Neuronal stem cell (in vitro differentiated cells): Measurements from ENCODE around the gene CD151. TPM values are rescaled to one million over a fixed set of nuclear protein-coding genes. Genes with fewer than 3 reads are reported as not detected.
A peak's percentile ranks its signal among the peaks of the same experiment; 100 is the strongest.

Experiments used
- DNase-seq: peaks from one replicate; pipeline ENCODE4 v3.0.0-alpha.2; 2013; ENCODE audit warnings: low spot score
- H2AFZ ChIP-seq: one replicate; pipeline ENCODE4 v1.6.1; 2013; ENCODE audit warnings: mild to moderate bottlenecking, low read length, inconsistent platforms
- H2AK5ac ChIP-seq: 2 replicates; pipeline ENCODE4 v1.6.1; 2013; ENCODE audit warnings: low read depth, mild to moderate bottlenecking, inconsistent platforms, low read length, moderate library complexity, mixed read lengths
- H2BK120ac ChIP-seq: 2 replicates; pipeline ENCODE4 v1.6.1; 2013; ENCODE audit warnings: low read depth, mild to moderate bottlenecking, inconsistent platforms, low read length, moderate library complexity, mixed read lengths
- H2BK12ac ChIP-seq: one replicate; pipeline ENCODE4 v1.6.1; 2013; ENCODE audit warnings: low read length, inconsistent platforms
- H2BK15ac ChIP-seq: 2 replicates; pipeline ENCODE4 v1.6.1; 2013; ENCODE audit warnings: mild to moderate bottlenecking, low read length, inconsistent platforms, mixed read lengths
- H2BK5ac ChIP-seq: one replicate; pipeline ENCODE4 v1.6.1; 2013; ENCODE audit warnings: inconsistent platforms, mild to moderate bottlenecking, low read length, moderate library complexity
- H3K14ac ChIP-seq: one replicate; pipeline ENCODE4 v1.6.1; 2013; ENCODE audit warnings: low read length, inconsistent platforms
- H3K18ac ChIP-seq: 2 replicates; pipeline ENCODE4 v1.6.1; 2013; ENCODE audit warnings: low read length, inconsistent platforms
- H3K23ac ChIP-seq: 2 replicates; pipeline ENCODE4 v1.6.1; 2013; ENCODE audit warnings: low read depth, mild to moderate bottlenecking, mixed read lengths, low read length, inconsistent platforms; ENCODE audit not compliant: poor library complexity
- H3K27ac ChIP-seq: replicated peaks from 3 replicates; pipeline ENCODE4 v1.5.1; 2013; ENCODE audit warnings: low read length, inconsistent platforms
- H3K27me3 ChIP-seq, 3 experiments: 2 replicates each; pipeline ENCODE4 v1.6.1; 2013; ENCODE audit warnings: low read length in 3 of 3, mild to moderate bottlenecking in 2 of 3, inconsistent platforms in 1 of 3, low read depth in 1 of 3, mixed read lengths in 1 of 3, moderate library complexity in 1 of 3; ENCODE audit not compliant: control insufficient read depth in 3 of 3, insufficient read depth in 3 of 3
- H3K36me3 ChIP-seq, 2 donors: replicated peaks in 1 of 2; 2 replicates each; pipeline ENCODE4 v1.6.1; 2013; ENCODE audit warnings: low read length in 2 of 2; ENCODE audit not compliant: control insufficient read depth in 2 of 2, insufficient read depth in 2 of 2
- H3K4ac ChIP-seq: 2 replicates; pipeline ENCODE4 v1.6.1; 2013; ENCODE audit warnings: inconsistent platforms, mild to moderate bottlenecking, low read length, moderate library complexity
- H3K4me1 ChIP-seq, 2 donors: 1 replicate in 1 of 2; 2 replicates in 1 of 2; pipeline ENCODE4 v1.6.1; 2013; ENCODE audit warnings: low read length in 2 of 2, low read depth in 1 of 2; ENCODE audit not compliant: control insufficient read depth in 2 of 2, insufficient read depth in 1 of 2
- H3K4me2 ChIP-seq: one replicate; pipeline ENCODE4 v1.6.1; 2013; ENCODE audit warnings: mild to moderate bottlenecking, low read length, inconsistent platforms; ENCODE audit not compliant: insufficient read depth, poor library complexity, severe bottlenecking
- H3K4me3 ChIP-seq, 2 donors: 2 replicates each; pipeline ENCODE4 v1.5.1; 2013; ENCODE audit warnings: low read length in 2 of 2, mild to moderate bottlenecking in 2 of 2, inconsistent platforms in 1 of 2, moderate library complexity in 1 of 2
- H3K79me1 ChIP-seq: one replicate; pipeline ENCODE4 v1.6.1; 2013; ENCODE audit warnings: low read depth, mild to moderate bottlenecking, inconsistent platforms, low read length, moderate library complexity
- H3K9ac ChIP-seq: one replicate; pipeline ENCODE4 v1.6.1; 2013; ENCODE audit warnings: mild to moderate bottlenecking, low read depth, low read length, inconsistent platforms; ENCODE audit not compliant: poor library complexity
- H3K9me3 ChIP-seq, 2 donors: replicated peaks in 1 of 2; 2 replicates each; pipeline versions ENCODE3 to v1.6.1; 2013; ENCODE audit warnings: low read length in 2 of 2, mild to moderate bottlenecking in 2 of 2, inconsistent platforms in 1 of 2, low read depth in 1 of 2, mixed read lengths in 1 of 2, moderate library complexity in 1 of 2; ENCODE audit not compliant: control insufficient read depth in 2 of 2, insufficient read depth in 1 of 2
- H4K8ac ChIP-seq: one replicate; pipeline ENCODE4 v1.6.1; 2013; ENCODE audit warnings: low read depth, mild to moderate bottlenecking, inconsistent platforms, low read length, moderate library complexity
- H4K91ac ChIP-seq: one replicate; pipeline ENCODE4 v1.6.1; 2013; ENCODE audit warnings: low read length, low read depth, mild to moderate bottlenecking, inconsistent platforms; ENCODE audit not compliant: poor library complexity
- WGBS, 2 donors: extraction: QIAGEN DNeasy Blood & Tissue Kit; methylation state at CpG; one replicate each; pipeline ENCODE4 v1.1.7; 2013; ENCODE audit warnings: missing lambda C conversion rate in 2 of 2, mixed read lengths in 1 of 2; ENCODE audit not compliant: insufficient read length in 2 of 2, insufficient replicate concordance in 1 of 2; ENCODE audit errors: extremely low coverage in 2 of 2; 5-methylcytosine and 5-hydroxymethylcytosine counted together
- small RNA-seq: library from polyadenylated mRNA; stranded (forward); fragments of <200 nt; extraction: miRNeasy Mini kit (QIAGEN cat#:217004); gene quantifications from one replicate; pipeline ENCODE3, GENCODE V24; 2013; ENCODE audit not compliant: insufficient read depth

The CD151 gene

DNA sequence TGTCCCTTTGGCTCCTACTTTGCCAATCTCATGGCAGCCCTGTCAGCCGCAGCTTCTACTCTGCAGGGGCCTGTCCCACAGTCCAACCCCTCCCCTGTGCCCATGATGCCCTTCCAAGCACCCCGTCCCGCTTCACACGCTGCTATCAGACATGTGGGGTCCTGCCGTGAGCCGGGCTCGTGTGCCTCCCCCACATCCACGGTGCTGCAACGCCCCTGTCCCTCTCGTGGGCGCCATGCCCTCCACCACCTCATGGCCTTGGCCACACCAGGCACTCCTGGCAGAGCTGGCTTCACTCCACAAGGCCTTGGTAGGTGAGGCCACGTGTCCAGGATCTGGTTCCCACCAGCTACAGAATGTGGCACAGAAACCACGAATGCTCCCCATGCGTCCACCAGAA lies 54.8 kb downstream of the CD151 start:
- Histone ChIP-seq H3K9ac (no peak overlapping the region), H3K4me3 (peak overlapping the region in 1 of 2 donors; percentile 9), H3K4me2 (no peak overlapping the region), H3K27me3 (no peaks in the 10 kb centered on the region), H3K79me1 (peaks cover 8% of the 10 kb centered on the region), H3K4me1 (peaks cover 0 to 12% of the 10 kb centered on the region in 2 donors), H3K27ac (no peak overlapping the region), H4K91ac (no peak overlapping the region), H2BK120ac (no peak overlapping the region), H2AFZ (no peak overlapping the region), H3K9me3 (no peaks in the 10 kb centered on the region), H2BK5ac (no peak overlapping the region), H3K23ac (peak overlapping the region; percentile 86), H3K18ac (no peak overlapping the region), H3K4ac (no peak overlapping the region), H2BK12ac (no peak overlapping the region), H4K8ac (no peak overlapping the region), H3K14ac (no peak overlapping the region), H3K36me3 (peaks cover 22 to 56% of the 10 kb centered on the region in 2 donors), H2AK5ac (peak overlapping the region; percentile 24), H2BK15ac (no peak overlapping the region)
- WGBS, 2 donors: no CpG with 5 or more reads among the region's 14 CpGs
- no peak for DNase-seq

Small RNA genes lying within 50 kb of the gene (small RNA-seq; reads per million reads assigned to genes)
- gene SNORA52: not detected
